ENCODE data around the gene TSPAN31.

DNA sequence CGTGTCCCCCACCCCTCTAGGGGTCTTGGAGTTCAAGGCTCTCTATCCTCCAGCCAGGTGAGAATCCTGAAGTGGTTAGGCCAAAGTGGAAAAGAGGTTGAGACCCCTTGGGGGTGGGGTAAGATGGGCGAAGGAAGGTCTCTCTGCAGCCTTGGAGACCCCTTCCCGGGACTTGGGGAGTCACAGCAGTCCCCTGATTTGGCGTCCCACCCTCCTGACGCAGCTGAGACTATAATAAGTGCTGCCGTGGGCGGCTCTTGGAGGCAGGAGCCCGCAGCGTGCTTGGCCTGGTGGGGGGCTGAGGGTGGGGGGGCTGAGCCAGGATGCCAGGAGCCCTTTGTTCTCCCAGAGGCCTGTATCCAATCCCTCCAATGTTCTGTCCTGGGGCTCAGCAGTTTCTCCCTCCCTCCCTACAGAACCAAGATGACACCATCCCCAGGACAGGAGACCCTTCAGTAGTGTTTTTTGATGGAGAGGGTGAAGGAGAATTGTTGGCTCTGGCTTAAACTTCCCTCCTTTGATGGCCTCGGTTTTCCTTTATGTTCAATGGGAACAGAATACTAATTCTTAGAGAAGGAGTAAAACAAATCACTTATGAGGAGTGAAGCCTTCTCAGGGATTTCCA, 4.8 kb upstream of the TSPAN31 start:
- TF ChIP-seq, protein P1, sequence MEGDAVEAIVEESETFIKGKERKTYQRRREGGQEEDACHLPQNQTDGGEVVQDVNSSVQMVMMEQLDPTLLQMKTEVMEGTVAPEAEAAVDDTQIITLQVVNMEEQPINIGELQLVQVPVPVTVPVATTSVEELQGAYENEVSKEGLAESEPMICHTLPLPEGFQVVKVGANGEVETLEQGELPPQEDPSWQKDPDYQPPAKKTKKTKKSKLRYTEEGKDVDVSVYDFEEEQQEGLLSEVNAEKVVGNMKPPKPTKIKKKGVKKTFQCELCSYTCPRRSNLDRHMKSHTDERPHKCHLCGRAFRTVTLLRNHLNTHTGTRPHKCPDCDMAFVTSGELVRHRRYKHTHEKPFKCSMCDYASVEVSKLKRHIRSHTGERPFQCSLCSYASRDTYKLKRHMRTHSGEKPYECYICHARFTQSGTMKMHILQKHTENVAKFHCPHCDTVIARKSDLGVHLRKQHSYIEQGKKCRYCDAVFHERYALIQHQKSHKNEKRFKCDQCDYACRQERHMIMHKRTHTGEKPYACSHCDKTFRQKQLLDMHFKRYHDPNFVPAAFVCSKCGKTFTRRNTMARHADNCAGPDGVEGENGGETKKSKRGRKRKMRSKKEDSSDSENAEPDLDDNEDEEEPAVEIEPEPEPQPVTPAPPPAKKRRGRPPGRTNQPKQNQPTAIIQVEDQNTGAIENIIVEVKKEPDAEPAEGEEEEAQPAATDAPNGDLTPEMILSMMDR (IDR thresholded peaks at IDR 0.05 in 8 of 11, conservative IDR thresholded peaks at IDR 0.05 in 3 of 11): no peak
- TF ChIP-seq POLR2AphosphoS5 (IDR thresholded peaks at IDR 0.05): no peak
- no peak for TF ChIP-seq POLR2A (IDR thresholded peaks at IDR 0.05)

All from spleen (tissue), 7 donors.